ENCODE results near the gene ADCY10.

ADCY10 gene

DNA sequence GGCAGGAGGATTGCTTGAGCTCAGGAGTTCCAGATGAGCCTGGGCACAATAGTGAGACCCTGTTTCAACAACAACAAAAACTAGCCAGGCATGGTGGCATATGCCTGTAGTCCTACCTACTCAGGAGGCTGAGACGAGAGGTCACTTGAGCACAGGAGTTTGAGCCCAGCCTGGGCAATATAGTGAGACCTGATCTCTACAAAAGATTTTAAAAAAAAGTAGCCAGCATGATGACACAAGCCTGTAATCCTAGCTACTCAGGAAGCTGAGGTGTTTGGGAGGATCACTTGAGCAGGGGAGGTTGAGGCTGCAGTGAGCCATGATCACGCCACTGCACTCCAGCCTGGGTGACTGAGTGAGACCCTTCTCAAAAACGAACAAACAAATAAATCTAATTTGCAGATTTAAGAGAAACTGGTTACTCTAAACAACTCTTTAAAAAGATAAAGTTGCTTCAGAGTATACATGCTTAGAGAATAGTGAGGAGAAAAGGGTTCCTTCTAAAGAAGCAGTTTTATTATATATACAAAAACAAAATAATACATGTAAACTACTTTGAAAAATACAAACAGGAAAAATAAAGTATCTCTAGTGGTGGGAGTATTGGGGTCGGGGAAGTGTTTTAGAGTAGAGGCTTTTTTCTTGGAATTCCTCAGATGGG lies 88.4 kb downstream of the ADCY10 start:
- no peak for ATAC-seq
- TF ChIP-seq ZFP30 (CRISPR knock-in tag; IDR thresholded peaks at IDR 0.05) (no peak), ZNF70 (CRISPR knock-in tag; IDR thresholded peaks at IDR 0.05) (no peak), OSR1 (CRISPR knock-in tag; IDR thresholded peaks at IDR 0.05) (no peak), ISL1 (CRISPR knock-in tag; IDR thresholded peaks at IDR 0.05) (no peak), ZNF8 (CRISPR knock-in tag; IDR thresholded peaks at IDR 0.05) (no peak), ARNTL (CRISPR knock-in tag; IDR thresholded peaks at IDR 0.05; ENCODE audit: borderline replicate concordance, low read depth) (no peak), PPARA (CRISPR knock-in tag; IDR thresholded peaks at IDR 0.05; ENCODE audit: borderline replicate concordance) (no peak), RARB (CRISPR knock-in tag; IDR thresholded peaks at IDR 0.05) (no peak), TCF4 (CRISPR knock-in tag; IDR thresholded peaks at IDR 0.05; ENCODE audit: borderline replicate concordance) (no peak), CSDC2 (CRISPR knock-in tag; IDR thresholded peaks at IDR 0.05) (no peak)
- TF ChIP-seq, protein P1, sequence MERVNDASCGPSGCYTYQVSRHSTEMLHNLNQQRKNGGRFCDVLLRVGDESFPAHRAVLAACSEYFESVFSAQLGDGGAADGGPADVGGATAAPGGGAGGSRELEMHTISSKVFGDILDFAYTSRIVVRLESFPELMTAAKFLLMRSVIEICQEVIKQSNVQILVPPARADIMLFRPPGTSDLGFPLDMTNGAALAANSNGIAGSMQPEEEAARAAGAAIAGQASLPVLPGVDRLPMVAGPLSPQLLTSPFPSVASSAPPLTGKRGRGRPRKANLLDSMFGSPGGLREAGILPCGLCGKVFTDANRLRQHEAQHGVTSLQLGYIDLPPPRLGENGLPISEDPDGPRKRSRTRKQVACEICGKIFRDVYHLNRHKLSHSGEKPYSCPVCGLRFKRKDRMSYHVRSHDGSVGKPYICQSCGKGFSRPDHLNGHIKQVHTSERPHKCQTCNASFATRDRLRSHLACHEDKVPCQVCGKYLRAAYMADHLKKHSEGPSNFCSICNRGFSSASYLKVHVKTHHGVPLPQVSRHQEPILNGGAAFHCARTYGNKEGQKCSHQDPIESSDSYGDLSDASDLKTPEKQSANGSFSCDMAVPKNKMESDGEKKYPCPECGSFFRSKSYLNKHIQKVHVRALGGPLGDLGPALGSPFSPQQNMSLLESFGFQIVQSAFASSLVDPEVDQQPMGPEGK (CRISPR knock-in tag; IDR thresholded peaks at IDR 0.05; ENCODE audit: borderline replicate concordance): no peak
- TF ChIP-seq, protein P2, sequence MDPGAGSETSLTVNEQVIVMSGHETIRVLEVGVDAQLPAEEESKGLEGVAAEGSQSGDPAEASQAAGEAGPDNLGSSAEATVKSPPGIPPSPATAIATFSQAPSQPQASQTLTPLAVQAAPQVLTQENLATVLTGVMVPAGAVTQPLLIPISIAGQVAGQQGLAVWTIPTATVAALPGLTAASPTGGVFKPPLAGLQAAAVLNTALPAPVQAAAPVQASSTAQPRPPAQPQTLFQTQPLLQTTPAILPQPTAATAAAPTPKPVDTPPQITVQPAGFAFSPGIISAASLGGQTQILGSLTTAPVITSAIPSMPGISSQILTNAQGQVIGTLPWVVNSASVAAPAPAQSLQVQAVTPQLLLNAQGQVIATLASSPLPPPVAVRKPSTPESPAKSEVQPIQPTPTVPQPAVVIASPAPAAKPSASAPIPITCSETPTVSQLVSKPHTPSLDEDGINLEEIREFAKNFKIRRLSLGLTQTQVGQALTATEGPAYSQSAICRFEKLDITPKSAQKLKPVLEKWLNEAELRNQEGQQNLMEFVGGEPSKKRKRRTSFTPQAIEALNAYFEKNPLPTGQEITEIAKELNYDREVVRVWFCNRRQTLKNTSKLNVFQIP (CRISPR knock-in tag; IDR thresholded peaks at IDR 0.05; ENCODE audit: borderline replicate concordance, low read depth): no peak

DNA sequence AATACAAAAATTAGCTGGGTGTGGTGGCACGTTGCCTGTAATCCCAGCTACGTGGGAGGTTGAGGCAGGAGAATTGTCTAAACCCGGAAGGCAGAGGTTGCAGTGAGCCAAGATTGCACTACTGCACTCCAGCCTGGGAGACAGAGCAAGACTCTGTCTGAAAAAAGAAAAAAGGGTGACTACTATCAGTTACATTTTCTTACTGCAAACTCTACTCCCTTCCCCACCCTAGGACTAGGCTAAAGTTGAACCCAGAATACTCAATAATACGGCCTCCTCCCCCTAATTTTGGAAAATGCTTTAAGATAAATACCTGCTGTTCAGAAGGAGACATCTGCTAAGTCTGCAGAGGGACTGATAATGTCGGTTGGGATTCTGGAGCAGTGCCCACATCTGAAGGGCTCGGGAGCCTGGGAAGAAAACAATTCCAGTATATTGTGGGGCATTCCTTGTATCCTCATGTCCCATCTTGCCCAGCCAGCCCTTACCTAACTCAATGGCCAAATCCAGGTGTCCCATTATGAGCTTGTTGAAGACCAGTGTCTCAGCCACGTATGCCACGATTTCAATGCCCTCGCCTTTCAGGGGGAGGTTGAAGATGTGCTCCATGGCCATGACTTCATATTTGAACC lies 89.7 kb downstream of the ADCY10 start:
- no peak for ATAC-seq

More for the DNA sequence above, 89.7 kb downstream of the ADCY10 start:
- TF ChIP-seq, protein P3, sequence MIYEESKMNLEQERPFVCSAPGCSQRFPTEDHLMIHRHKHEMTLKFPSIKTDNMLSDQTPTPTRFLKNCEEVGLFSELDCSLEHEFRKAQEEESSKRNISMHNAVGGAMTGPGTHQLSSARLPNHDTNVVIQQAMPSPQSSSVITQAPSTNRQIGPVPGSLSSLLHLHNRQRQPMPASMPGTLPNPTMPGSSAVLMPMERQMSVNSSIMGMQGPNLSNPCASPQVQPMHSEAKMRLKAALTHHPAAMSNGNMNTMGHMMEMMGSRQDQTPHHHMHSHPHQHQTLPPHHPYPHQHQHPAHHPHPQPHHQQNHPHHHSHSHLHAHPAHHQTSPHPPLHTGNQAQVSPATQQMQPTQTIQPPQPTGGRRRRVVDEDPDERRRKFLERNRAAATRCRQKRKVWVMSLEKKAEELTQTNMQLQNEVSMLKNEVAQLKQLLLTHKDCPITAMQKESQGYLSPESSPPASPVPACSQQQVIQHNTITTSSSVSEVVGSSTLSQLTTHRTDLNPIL (CRISPR knock-in tag; IDR thresholded peaks at IDR 0.05; ENCODE audit: low read depth): no peak
- TF ChIP-seq, protein P4, sequence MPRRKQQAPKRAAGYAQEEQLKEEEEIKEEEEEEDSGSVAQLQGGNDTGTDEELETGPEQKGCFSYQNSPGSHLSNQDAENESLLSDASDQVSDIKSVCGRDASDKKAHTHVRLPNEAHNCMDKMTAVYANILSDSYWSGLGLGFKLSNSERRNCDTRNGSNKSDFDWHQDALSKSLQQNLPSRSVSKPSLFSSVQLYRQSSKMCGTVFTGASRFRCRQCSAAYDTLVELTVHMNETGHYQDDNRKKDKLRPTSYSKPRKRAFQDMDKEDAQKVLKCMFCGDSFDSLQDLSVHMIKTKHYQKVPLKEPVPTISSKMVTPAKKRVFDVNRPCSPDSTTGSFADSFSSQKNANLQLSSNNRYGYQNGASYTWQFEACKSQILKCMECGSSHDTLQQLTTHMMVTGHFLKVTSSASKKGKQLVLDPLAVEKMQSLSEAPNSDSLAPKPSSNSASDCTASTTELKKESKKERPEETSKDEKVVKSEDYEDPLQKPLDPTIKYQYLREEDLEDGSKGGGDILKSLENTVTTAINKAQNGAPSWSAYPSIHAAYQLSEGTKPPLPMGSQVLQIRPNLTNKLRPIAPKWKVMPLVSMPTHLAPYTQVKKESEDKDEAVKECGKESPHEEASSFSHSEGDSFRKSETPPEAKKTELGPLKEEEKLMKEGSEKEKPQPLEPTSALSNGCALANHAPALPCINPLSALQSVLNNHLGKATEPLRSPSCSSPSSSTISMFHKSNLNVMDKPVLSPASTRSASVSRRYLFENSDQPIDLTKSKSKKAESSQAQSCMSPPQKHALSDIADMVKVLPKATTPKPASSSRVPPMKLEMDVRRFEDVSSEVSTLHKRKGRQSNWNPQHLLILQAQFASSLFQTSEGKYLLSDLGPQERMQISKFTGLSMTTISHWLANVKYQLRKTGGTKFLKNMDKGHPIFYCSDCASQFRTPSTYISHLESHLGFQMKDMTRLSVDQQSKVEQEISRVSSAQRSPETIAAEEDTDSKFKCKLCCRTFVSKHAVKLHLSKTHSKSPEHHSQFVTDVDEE (CRISPR knock-in tag; IDR thresholded peaks at IDR 0.05): no peak
- TF ChIP-seq, protein P1 (CRISPR knock-in tag; IDR thresholded peaks at IDR 0.05; ENCODE audit: borderline replicate concordance): no peak
- no peak for TF ChIP-seq OSR1 (CRISPR knock-in tag; IDR thresholded peaks at IDR 0.05)
- TF ChIP-seq ZFP30 (CRISPR knock-in tag; IDR thresholded peaks at IDR 0.05): no peak
- TF ChIP-seq ZNF8 (CRISPR knock-in tag; IDR thresholded peaks at IDR 0.05): no peak
- TF ChIP-seq TOX (CRISPR knock-in tag; IDR thresholded peaks at IDR 0.05; ENCODE audit: borderline replicate concordance): no peak
- no peak for TF ChIP-seq ZNF565 (CRISPR knock-in tag; conservative IDR thresholded peaks at IDR 0.05; ENCODE audit: low read depth)
- TF ChIP-seq BACH2 (CRISPR knock-in tag; IDR thresholded peaks at IDR 0.05; ENCODE audit: borderline replicate concordance): no peak
- TF ChIP-seq, protein P2 (CRISPR knock-in tag; IDR thresholded peaks at IDR 0.05; ENCODE audit: borderline replicate concordance, low read depth): no peak
- TF ChIP-seq CSDC2 (CRISPR knock-in tag; IDR thresholded peaks at IDR 0.05): no peak
- TF ChIP-seq ZNF70 (CRISPR knock-in tag; IDR thresholded peaks at IDR 0.05): no peak
- no peak for TF ChIP-seq TCF4 (CRISPR knock-in tag; IDR thresholded peaks at IDR 0.05; ENCODE audit: borderline replicate concordance)
- no peak for TF ChIP-seq ZFP3 (CRISPR knock-in tag; IDR thresholded peaks at IDR 0.05)
- TF ChIP-seq ISL1 (CRISPR knock-in tag; IDR thresholded peaks at IDR 0.05): no peak
- no peak for TF ChIP-seq RARB (CRISPR knock-in tag; IDR thresholded peaks at IDR 0.05)
- TF ChIP-seq ZC3H10 (CRISPR knock-in tag; IDR thresholded peaks at IDR 0.05): no peak

Data from SK-N-SH treated with all-trans-retinoic acid at 6 μM for 48 hours (cell line).